Right atrium auricular region (tissue), 2 donors: ENCODE results near the gene GPNMB. TPM values are rescaled to one million over a fixed set of nuclear protein-coding genes. Genes with fewer than 3 reads are reported as not detected.
"Not testable (repeated sequence)": the region's sequence is repeated elsewhere in the genome, so short reads cannot be mapped to it uniquely, and the experiment has no call there.

Source experiments
- DNase-seq: peaks from one replicate; pipeline ENCODE4 v3.0.0-alpha.2; 2019; ENCODE audit warnings: low spot score
- H3K27ac ChIP-seq, 2 donors: fragments of 200-600 bp; sonication (generic); 1 replicate in 1 of 2; 2 replicates in 1 of 2; pipeline ENCODE4 v1.5.1; 2016 to 2019
- H3K27me3 ChIP-seq, 2 donors: fragments of 200-600 bp; sonication (generic); one replicate each; pipeline versions ENCODE4 v1.5.1 to v1.6.0; 2017 to 2019
- H3K36me3 ChIP-seq: fragments of 200-600 bp; sonication (generic); one replicate; pipeline ENCODE4 v1.5.1; 2016
- H3K4me1 ChIP-seq, 2 donors: fragments of 200-600 bp; sonication (generic); one replicate each; pipeline versions ENCODE4 v1.5.1 to v1.6.0; 2017 to 2019
- H3K4me3 ChIP-seq, 2 donors: fragments of 200-600 bp; sonication (generic); 1 replicate in 1 of 2; 2 replicates in 1 of 2; pipeline ENCODE4 v1.5.1; 2017 to 2019; ENCODE audit warnings: mild to moderate bottlenecking in 1 of 2, moderate library complexity in 1 of 2
- H3K9me3 ChIP-seq, 2 donors: fragments of 200-600 bp; sonication (generic); one replicate each; pipeline ENCODE4 v1.5.1; 2019
- CTCF ChIP-seq, 2 donors: fragments of 200-600 bp; sonication (generic); IDR thresholded peaks; one replicate each; pipeline ENCODE4 v1.5.1; 2019; ENCODE audit warnings: antibody characterized with exemption in 2 of 2
- total RNA-seq, 2 donors: library from RNA; depleted of rRNA; stranded (reverse); fragments of >200 nt; gene quantifications; one replicate each; pipeline ENCODE4 v1.1.0, GENCODE V29; 2016

GPNMB gene
- total RNA-seq = 100 to 1,000 TPM in 1 of 2 donors, 10 to 100 TPM in 1; 74.4 to 137 TPM

GRCh38 chr7:23246555-23246954 is at the start of gene GPNMB:
Gene GPNMB, plus strand, starts transcription at chr7:23246775. Its CDS starts 83 bp downstream, at chr7:23246858.
- peaks cover 0 to 33% of the 10 kb centered on the region in 2 donors for H3K4me1 ChIP-seq
- H3K9me3 ChIP-seq = no peaks in the 10 kb centered on the region
- DNase-seq = peak; percentile 72
- H3K36me3 ChIP-seq = no peaks in the 10 kb centered on the region
- H3K4me3 ChIP-seq = peak within 1 kb of the TSS; percentile 49 to 55
- no peak for TF ChIP-seq CTCF (IDR thresholded peaks at IDR 0.05)
- no peaks in the 10 kb centered on the region for H3K27me3 ChIP-seq
- H3K27ac ChIP-seq = peak within 1 kb of the TSS; percentile 76 to 79

- not testable (repeated sequence) for H3K4me3 ChIP-seq, H3K9me3 ChIP-seq, H3K27me3 ChIP-seq, H3K4me1 ChIP-seq, DNase-seq, H3K27ac ChIP-seq
- H3K36me3 ChIP-seq = peaks cover 38% of the 10 kb centered on the region
Observed at GRCh38 chr7:23197745-23198144, 48.8 kb upstream of the GPNMB start.

GRCh38 chr7:23200331-23200730 is 46.2 kb upstream of the GPNMB start:
- H3K4me1 ChIP-seq = no peaks in the 10 kb centered on the region
- TF ChIP-seq CTCF (IDR thresholded peaks at IDR 0.05) = no peak
- no peaks in the 10 kb centered on the region for H3K27me3 ChIP-seq
- H3K4me3 ChIP-seq = no peak overlapping the region
- no peaks in the 10 kb centered on the region for H3K9me3 ChIP-seq
- H3K27ac ChIP-seq = peak overlapping the region; percentile 12 to 62
- peaks cover 22% of the 10 kb centered on the region for H3K36me3 ChIP-seq
- DNase-seq = no peak

GRCh38 chr7:23204241-23204640 is 42.3 kb upstream of the GPNMB start:
- no peak for TF ChIP-seq CTCF (IDR thresholded peaks at IDR 0.05)
- Histone ChIP-seq H3K9me3 (no peaks in the 10 kb centered on the region), H3K4me3 (no peak overlapping the region), H3K27me3 (no peaks in the 10 kb centered on the region), H3K36me3 (peaks cover 20% of the 10 kb centered on the region), H3K27ac (no peak overlapping the region), H3K4me1 (peaks cover 0 to 6% of the 10 kb centered on the region in 2 donors)
- no peak for DNase-seq

- no peak for TF ChIP-seq CTCF (IDR thresholded peaks at IDR 0.05)
- DNase-seq = no peak
- peaks cover 8% of the 10 kb centered on the region for H3K36me3 ChIP-seq
Observed at GRCh38 chr7:23205577-23205908, 41.0 kb upstream of the GPNMB start.

GRCh38 chr7:23205909-23206767 is 40.4 kb upstream of the GPNMB start:
- no peaks in the 10 kb centered on the region for H3K9me3 ChIP-seq
- no peak for DNase-seq
- H3K27me3 ChIP-seq = no peaks in the 10 kb centered on the region
- H3K27ac ChIP-seq = peak overlapping the region; percentile 12 to 51
- TF ChIP-seq CTCF (IDR thresholded peaks at IDR 0.05) = no peak
- peak overlapping the region; percentile 18 to 43 for H3K4me3 ChIP-seq
- peaks cover 8% of the 10 kb centered on the region for H3K36me3 ChIP-seq
- H3K4me1 ChIP-seq = peaks cover 0 to 6% of the 10 kb centered on the region in 2 donors

More at GRCh38 chr7:23205577-23205908, 41.0 kb upstream of the GPNMB start:
- H3K27ac ChIP-seq = peak overlapping the region; percentile 12 to 51
- peak overlapping the region in 1 of 2 donors; percentile 43 for H3K4me3 ChIP-seq
- peaks cover 0 to 6% of the 10 kb centered on the region in 2 donors for H3K4me1 ChIP-seq
- H3K9me3 ChIP-seq = no peaks in the 10 kb centered on the region
- no peaks in the 10 kb centered on the region for H3K27me3 ChIP-seq
